ENCODE measurements around the gene NCLN. TPM values are rescaled to one million over a fixed set of nuclear protein-coding genes. Genes with fewer than 3 reads are reported as not detected.
"Not testable (repeated sequence)": the region's sequence is repeated elsewhere in the genome, so short reads cannot be mapped to it uniquely, and the experiment has no call there.

The NCLN gene
- total RNA-seq, 1 donor from 2014 or later, result 20.0 TPM

DNA sequence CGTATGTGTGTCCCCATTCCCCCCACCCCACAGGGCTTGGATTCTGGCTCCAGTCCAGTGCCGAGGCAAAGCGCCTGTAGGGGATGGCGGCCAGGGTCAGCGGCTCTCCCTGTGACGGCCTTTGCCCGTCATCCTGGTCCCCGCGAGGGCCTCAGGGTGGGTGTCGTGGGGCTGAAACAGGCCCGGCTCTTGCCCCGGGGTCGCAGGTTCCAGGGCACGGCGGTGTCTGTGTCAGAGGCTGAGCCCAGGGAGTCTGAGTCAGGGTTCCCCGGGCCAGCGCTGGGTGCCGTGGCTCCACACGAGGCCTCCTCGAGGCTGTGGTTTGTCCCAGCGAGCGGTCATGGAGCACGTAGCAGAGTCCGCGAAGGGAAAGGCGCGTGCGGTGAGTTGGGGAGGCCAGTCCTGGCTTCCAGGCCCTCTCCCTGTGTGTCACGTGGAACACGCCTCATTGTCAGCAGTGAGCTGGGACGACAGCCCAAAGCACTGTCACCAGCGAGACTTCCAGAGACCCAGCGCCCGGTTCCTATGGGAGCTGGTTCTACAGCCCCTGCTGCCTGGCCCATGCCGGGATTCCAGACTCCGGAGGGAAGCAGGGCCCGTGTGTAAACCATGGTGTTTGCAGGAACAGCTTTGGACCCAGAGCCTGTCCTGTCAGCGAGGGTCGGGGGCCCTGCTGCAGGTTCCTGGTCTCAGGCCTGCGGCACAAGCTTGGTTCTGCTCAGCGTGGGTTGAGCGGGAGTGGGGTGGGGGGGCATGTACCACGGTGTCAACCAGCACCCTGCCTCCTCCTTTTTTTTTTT is 13.4 kb downstream of the NCLN start:
- DNase-seq, result no peak

DNA sequence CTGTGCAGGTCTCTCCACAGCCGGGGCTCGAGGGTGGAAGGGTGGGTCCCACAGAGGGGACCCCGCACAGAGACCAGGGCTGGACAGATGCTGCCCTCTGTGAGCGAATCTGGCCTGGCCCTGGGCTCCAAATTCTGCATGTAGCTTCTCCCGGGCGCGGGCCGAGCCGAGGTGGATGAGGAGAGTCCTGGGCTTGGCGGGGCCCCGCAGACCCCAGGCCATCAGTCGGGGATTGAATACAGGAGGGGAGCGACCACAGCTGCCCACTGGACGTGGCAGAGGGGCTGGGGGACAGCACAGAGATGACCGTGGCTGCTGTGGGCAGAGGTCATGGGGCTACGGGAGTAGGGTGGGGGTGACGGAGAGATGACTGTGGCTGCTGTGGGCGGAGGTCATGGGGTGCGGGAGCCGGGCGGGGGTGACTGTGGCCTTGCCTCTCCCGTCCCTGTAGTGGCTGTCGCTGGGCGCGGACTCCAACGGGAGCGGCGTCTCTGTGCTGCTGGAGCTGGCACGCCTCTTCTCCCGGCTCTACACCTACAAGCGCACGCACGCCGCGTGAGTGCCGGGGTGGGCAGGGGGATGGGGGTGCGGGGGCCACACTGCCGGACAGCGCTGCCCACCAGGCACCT is 15.5 kb downstream of the NCLN start:
- no peak for DNase-seq

- DNase-seq, result no peak
These were observed 16.2 kb downstream of the NCLN start for GRCh38 chr19:3201911-3202310.

DNA sequence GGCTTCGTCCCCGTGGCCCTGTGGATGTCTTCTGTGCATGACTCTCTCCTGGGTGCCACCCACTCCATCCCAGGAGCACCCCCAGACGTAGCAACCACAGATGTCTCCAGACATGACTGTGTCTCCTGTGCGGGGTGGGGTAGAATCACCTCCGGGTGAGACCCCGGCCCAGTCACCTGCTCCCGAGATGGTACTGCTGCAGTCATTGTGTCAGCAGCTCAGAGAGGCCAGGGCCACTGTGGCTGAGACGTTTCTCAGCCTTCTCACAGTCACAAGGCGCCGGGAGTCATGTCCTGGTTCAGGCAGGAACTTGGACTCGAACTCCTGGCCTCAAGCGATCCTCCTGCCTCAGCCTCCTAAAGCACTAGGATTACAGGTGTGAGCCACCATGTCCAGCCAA is 16.6 kb downstream of the NCLN start:
- no peak for DNase-seq

GRCh38 chr19:3202895-3203294 is 17.2 kb downstream of the NCLN start:
- DNase-seq, result not testable (repeated sequence)

- no peak for DNase-seq
These were observed 18.3 kb downstream of the NCLN start for GRCh38 chr19:3203805-3204645.

GRCh38 chr19:3204646-3205275 is 19.0 kb downstream of the NCLN start:
- DNase-seq, result no peak

DNA sequence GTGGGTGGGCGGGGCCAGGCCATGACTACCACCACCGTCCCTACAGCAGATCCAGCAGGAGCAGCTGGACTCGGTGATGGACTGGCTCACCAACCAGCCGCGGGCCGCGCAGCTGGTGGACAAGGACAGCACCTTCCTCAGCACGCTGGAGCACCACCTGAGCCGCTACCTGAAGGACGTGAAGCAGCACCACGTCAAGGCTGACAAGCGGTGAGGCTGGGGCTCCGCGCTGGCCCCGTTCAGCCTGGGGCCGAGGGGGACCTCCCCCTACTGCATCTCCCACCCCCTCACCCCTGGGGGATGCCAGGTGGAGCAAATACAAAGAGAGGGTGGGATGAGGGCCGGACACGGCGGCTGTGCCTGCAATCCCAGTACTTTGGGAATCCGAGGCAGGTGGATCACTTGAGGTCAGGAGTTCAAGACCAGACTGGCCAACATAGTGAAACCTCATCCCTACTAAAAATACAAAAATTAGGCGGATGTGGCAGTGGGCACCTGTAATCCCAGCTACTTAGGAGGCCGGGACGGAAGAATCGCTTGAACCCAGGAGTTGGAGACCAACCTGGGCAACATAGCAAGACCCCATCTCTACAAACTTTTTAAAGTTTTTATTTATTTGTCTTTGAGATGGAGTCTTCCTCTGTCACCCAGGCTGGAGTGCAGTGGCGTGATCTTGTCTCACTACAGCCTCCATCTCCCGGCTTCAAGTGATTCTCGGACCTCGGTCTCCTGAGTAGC is 20.7 kb downstream of the NCLN start:
- no peak for DNase-seq

DNA sequence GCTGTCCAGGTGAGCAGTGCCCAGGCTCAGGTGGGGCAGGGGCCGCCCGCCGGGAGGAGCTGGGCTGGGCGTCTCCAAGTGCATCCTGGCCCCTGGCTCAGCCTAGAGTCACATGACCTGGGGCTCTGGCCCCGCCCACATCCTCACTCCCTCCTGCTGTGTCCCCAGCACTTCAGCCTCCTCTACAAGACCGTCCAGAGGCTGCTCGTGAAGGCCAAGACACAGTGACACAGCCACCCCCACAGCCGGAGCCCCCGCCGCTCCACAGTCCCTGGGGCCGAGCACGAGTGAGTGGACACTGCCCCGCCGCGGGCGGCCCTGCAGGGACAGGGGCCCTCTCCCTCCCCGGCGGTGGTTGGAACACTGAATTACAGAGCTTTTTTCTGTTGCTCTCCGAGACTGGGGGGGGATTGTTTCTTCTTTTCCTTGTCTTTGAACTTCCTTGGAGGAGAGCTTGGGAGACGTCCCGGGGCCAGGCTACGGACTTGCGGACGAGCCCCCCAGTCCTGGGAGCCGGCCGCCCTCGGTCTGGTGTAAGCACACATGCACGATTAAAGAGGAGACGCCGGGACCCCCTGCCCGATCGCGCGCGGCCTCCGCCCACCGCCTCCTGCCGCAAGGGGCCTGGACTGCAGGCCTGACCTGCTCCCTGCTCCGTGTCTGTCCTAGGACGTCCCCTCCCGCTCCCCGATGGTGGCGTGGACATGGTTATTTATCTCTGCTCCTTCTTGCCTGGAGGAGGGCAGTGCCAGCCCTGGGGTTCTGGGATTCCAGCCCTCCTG is 21.9 kb downstream of the NCLN start:
- DNase-seq, result no peak

DNA sequence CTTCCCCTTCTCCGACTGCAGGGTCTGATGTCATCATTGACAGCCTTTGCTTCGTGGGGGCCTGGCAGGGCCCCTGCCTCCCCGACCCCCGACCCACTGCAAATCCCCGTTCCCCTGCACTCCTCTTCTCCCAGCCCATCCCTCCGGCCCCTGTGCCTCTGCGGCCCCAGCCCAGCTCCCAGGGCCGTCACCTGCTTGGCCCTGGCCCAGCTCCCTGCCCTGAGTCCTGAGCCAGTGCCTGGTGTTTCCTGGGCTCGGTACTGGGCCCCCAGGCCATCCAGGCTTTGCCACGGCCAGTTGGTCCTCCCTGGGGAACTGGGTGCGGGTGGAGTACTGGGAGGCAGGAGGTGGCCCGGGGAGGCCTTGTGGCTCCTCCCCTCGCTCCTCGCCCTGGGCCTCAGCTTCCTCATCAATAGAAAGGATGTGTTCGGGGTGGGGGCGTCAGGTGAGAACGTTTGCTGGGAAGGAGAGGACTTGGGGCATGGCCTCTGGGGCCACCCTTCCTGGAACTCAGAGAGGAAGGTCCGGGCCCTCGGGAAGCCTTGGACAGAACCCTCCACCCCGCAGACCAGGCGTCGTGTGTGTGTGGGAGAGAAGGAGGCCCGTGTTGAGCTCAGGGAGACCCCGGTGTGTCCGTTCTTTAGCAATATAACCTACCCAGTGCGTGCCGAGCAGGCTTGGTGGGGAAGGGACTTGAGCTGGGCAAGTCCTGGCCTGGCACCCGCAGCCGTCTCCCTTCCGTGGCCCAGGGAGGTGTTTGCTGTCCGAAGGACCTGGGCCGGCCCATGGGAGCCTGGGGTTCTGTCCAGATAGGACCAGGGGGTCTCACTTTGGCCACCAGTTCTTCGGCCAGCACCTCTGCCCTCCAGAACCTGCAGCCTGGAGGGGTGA is 22.8 kb downstream of the NCLN start:
- DNase-seq, result no peak

- peak; percentile 28 for DNase-seq
These were observed 24.8 kb downstream of the NCLN start for GRCh38 chr19:3210347-3211017.

GRCh38 chr19:3211191-3211590 is 25.5 kb downstream of the NCLN start:
- DNase-seq, result no peak

DNA sequence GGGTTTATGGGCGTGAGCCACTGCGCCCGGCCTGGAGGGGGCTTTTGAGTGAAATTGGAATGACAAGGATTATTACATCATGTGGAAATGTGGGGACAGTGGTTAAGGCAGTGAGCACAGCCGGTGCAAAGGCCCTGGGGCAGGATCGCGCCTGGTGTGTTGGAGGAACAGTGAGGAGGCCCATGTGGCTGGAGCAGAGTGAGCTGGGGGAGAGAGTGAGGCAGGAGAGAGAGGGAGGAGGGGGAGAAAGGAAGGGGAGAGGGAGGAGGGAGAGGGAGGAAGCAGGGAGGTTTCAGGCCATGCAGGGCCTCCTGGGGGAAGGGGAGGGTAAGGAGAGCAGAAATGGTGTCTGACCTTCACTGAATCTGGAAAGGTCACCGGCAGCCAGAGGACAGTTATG is 27.4 kb downstream of the NCLN start:
- DNase-seq, result no peak

DNA sequence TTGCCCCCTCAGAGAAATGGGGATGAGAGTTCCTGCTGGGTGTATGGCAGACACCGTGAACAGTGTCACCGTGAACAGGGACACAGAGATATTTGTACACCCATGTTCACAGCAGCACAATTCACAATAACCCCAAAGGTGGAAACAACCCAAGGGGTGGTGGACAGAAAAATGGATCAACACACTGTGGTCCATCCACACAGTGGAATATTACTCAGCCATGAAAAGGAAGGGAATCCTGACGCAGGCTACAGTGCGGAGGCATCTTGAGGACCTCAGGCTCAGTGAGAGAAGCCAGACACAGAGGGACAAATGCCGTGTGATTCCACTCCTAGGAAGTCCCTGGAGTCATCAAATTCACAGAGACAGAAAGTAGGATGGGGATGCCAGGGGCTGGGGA is 31.1 kb downstream of the NCLN start:
- DNase-seq, result no peak

- no peak for DNase-seq
These were observed 34.8 kb downstream of the NCLN start for GRCh38 chr19:3220576-3220975.

DNA sequence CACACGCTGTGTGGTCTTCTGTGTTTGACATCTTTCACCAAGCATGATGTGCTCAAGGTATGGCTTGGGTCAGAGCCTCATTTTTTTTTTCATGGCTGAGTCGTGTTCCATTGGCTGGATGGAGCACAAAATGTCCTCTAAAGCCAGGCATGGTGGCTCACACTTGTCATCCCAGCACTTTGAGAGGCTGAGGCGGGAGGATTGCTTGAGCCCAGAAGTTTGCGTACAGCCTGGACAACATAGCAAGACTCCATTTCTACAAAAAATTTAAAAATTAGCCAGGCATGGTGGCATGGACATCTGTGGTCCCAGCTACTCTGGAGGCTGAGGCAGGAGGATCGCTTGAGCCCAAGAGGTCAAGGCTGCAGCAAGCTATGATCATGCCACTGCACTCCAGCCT is 35.8 kb downstream of the NCLN start:
- DNase-seq, result not testable (repeated sequence)

- no peak for DNase-seq
These were observed 37.0 kb downstream of the NCLN start for GRCh38 chr19:3222709-3223108.

- peak; percentile 72 for DNase-seq
These were observed 38.8 kb downstream of the NCLN start, which contains the start of gene CELF5 for GRCh38 chr19:3224346-3225168. TSS of gene CELF5 (plus strand) at chr19:3224661. CDS start at chr19:3224740, 79 bp downstream.

Data from tongue (tissue), 2 donors.